A549 (cell line): Measurements from ENCODE around the gene CTSF.

Experiments
- CHD2 ChIP-seq: fragments of 150-350 bp; IDR thresholded peaks from 2 replicates; pipeline ENCODE4 v1.6.1; 2014; ENCODE audit warnings: low read length; ENCODE audit not compliant: partially characterized antibody
- EHMT2 ChIP-seq: fragments of 200-600 bp; sonication (generic); IDR thresholded peaks from 2 replicates; pipeline ENCODE4 v1.6.1; 2016; ENCODE audit warnings: antibody characterized with exemption, low read depth, mild to moderate bottlenecking, moderate library complexity
- EP300 ChIP-seq, 2 experiments: fragments of >200 bp; sonication (Bioruptor Twin); formaldehyde crosslinking; IDR thresholded peaks; 2 replicates in 1 of 2; 3 replicates in 1 of 2; pipeline ENCODE4 v1.6.1; 2016 to 2017
- HDAC2 ChIP-seq: fragments of 200-600 bp; sonication (generic); IDR thresholded peaks from 2 replicates; pipeline ENCODE4 v1.6.1; 2016
- MAFK ChIP-seq: fragments of 450-650 bp; IDR thresholded peaks from 2 replicates; pipeline ENCODE4 v1.6.1; 2014; ENCODE audit not compliant: partially characterized antibody
- NFE2L2 ChIP-seq: fragments of 150-350 bp; conservative IDR thresholded peaks from 2 replicates; pipeline ENCODE4 v1.6.1; 2014; ENCODE audit warnings: low read length
- POLR2A ChIP-seq: IDR thresholded peaks from 2 replicates; pipeline ENCODE4 v1.6.1; 2012; ENCODE audit warnings: mild to moderate bottlenecking, low read length
- RFX5 ChIP-seq: fragments of 450-650 bp; IDR thresholded peaks from 2 replicates; pipeline ENCODE4 v1.7.1; 2014; ENCODE audit warnings: antibody characterized with exemption, mild to moderate bottlenecking, moderate library complexity
- ZFP36 ChIP-seq: fragments of 450-650 bp; IDR thresholded peaks from 2 replicates; pipeline ENCODE4 v1.6.1; 2014; ENCODE audit warnings: borderline replicate concordance; ENCODE audit not compliant: partially characterized antibody
- ZSCAN20 ChIP-seq: fragments of 250-450 bp; sonication (Bioruptor Pico); IDR thresholded peaks from 2 replicates; pipeline ENCODE4 v1.8.0; 2022; ENCODE audit warnings: mild to moderate bottlenecking, moderate library complexity
- TF ChIP-seq, protein P1 (sequence below): fragments of >200 bp; sonication (Bioruptor Twin); formaldehyde crosslinking; IDR thresholded peaks from 3 replicates; pipeline ENCODE4 v1.5.1; 2016
- TF ChIP-seq, protein P2 (sequence below): fragments of >200 bp; sonication (Bioruptor Twin); formaldehyde crosslinking; IDR thresholded peaks from 2 replicates; pipeline ENCODE4 v1.6.1; 2016
- TF ChIP-seq, protein P3 (sequence below): fragments of 450-650 bp; IDR thresholded peaks from 2 replicates; pipeline ENCODE4 v1.6.1; 2014; ENCODE audit warnings: antibody characterized with exemption

DNA sequence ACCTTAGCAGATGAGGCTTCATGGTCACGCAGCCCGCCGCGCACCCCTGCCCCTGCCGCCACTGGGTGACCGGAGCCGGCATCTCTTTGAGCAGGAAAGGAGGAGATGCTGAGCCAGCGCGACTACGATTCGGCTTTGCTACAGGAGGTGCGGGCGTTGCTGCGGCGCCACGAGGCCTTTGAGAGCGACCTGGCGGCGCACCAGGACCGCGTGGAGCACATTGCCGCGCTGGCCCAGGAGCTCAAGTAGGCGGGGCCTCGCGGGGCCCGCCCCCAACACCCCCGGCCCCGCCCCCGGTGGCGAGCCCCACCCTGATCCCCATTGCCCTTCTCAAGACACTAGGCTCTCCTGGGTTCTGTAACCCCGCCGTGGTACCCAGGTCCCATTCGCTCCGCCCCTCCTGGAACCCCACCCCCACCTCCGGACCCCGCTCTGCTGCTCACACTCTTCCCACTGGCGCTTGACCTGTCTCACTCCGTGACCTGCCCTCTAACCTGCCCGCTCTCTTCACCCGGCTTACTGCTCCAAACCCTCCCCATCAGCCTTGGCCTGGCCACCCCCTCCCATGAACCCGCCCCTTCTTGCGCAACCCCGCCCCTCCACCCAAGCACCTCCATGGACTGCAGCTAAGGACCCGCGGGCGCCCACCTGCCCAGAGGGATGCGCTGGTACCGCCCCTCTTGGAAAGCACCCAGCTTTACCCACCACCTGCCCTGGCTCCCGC lies 9.1 kb downstream of the CTSF start:
- TF ChIP-seq HDAC2 (no peak), RFX5 (no peak), POLR2A (no peak), NFE2L2 (no peak), ZSCAN20 (CRISPR knock-in tag) (no peak), ZFP36 (no peak), CHD2 (no peak), EHMT2 (no peak), MAFK (no peak), EP300 (IDR thresholded peaks at IDR 0.05) (no peak)
- TF ChIP-seq, protein P1, sequence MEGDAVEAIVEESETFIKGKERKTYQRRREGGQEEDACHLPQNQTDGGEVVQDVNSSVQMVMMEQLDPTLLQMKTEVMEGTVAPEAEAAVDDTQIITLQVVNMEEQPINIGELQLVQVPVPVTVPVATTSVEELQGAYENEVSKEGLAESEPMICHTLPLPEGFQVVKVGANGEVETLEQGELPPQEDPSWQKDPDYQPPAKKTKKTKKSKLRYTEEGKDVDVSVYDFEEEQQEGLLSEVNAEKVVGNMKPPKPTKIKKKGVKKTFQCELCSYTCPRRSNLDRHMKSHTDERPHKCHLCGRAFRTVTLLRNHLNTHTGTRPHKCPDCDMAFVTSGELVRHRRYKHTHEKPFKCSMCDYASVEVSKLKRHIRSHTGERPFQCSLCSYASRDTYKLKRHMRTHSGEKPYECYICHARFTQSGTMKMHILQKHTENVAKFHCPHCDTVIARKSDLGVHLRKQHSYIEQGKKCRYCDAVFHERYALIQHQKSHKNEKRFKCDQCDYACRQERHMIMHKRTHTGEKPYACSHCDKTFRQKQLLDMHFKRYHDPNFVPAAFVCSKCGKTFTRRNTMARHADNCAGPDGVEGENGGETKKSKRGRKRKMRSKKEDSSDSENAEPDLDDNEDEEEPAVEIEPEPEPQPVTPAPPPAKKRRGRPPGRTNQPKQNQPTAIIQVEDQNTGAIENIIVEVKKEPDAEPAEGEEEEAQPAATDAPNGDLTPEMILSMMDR = no peak
- TF ChIP-seq, protein P2, sequence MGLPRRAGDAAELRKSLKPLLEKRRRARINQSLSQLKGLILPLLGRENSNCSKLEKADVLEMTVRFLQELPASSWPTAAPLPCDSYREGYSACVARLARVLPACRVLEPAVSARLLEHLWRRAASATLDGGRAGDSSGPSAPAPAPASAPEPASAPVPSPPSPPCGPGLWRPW = no peak
- TF ChIP-seq, protein P3, sequence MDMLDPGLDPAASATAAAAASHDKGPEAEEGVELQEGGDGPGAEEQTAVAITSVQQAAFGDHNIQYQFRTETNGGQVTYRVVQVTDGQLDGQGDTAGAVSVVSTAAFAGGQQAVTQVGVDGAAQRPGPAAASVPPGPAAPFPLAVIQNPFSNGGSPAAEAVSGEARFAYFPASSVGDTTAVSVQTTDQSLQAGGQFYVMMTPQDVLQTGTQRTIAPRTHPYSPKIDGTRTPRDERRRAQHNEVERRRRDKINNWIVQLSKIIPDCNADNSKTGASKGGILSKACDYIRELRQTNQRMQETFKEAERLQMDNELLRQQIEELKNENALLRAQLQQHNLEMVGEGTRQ = no peak
